Astrocyte (in vitro differentiated cells and primary cell): ENCODE data around the gene FANCD2. TPM values are rescaled to one million over a fixed set of nuclear protein-coding genes. Genes with fewer than 3 reads are reported as not detected.

Source experiments
- DNase-seq: peaks from one replicate; pipeline ENCODE4 v3.0.0-alpha.2; 2010; ENCODE audit warnings: low read depth
- FAIRE-seq: peaks from 2 replicates; lab custom pipeline; 2011; peaks lifted over from hg19 to GRCh38; lab: Jason Lieb, UNC
- H2AFZ ChIP-seq: 2 replicates; pipeline ENCODE4 v1.6.0; 2012; ENCODE audit warnings: low read depth, low read length, inconsistent platforms
- H3K27ac ChIP-seq: 2 replicates; pipeline ENCODE4 v1.5.1; 2011; ENCODE audit warnings: low read depth, low read length, inconsistent platforms
- H3K27me3 ChIP-seq: 2 replicates; pipeline ENCODE4 v1.6.0; 2011; ENCODE audit warnings: low read length, inconsistent platforms; ENCODE audit not compliant: insufficient read depth
- H3K36me3 ChIP-seq: 2 replicates; pipeline ENCODE4 v1.5.1; 2011; ENCODE audit warnings: low read length, inconsistent platforms; ENCODE audit not compliant: insufficient read depth
- H3K4me1 ChIP-seq: 2 replicates; pipeline ENCODE4 v1.5.1; 2011; ENCODE audit warnings: low read length, inconsistent platforms; ENCODE audit not compliant: insufficient read depth
- H3K4me2 ChIP-seq: 2 replicates; pipeline ENCODE4 v1.6.0; 2012; ENCODE audit warnings: low read length, inconsistent platforms
- H3K4me3 ChIP-seq: 2 replicates; pipeline ENCODE4 v1.5.1; 2011; ENCODE audit warnings: low read depth, mild to moderate bottlenecking, low read length, inconsistent platforms; ENCODE audit not compliant: insufficient read depth
- H3K79me2 ChIP-seq: 2 replicates; pipeline ENCODE4 v1.6.0; 2012; ENCODE audit warnings: mild to moderate bottlenecking, low read length, inconsistent platforms; ENCODE audit not compliant: insufficient read depth
- H3K9ac ChIP-seq: 2 replicates; pipeline ENCODE4 v1.6.0; 2012; ENCODE audit warnings: mild to moderate bottlenecking, low read length, inconsistent platforms
- H3K9me3 ChIP-seq: 2 replicates; pipeline ENCODE4 v1.5.1; 2012; ENCODE audit warnings: low read depth, mild to moderate bottlenecking, low read length, inconsistent platforms; ENCODE audit not compliant: insufficient read depth
- H4K20me1 ChIP-seq: 2 replicates; pipeline ENCODE4 v1.6.0; 2012; ENCODE audit warnings: low read length, inconsistent platforms; ENCODE audit not compliant: insufficient read depth
- H3K27ac Mint-ChIP-seq: one replicate; pipeline ENCODE4 v1.8.0; 2021; ENCODE audit warnings: mild to moderate bottlenecking, mixed read lengths; ENCODE audit not compliant: unreplicated experiment
- H3K27me3 Mint-ChIP-seq: one replicate; pipeline ENCODE4 v1.8.0; 2021; ENCODE audit warnings: low read depth, mixed read lengths; ENCODE audit not compliant: unreplicated experiment
- H3K36me3 Mint-ChIP-seq: one replicate; pipeline ENCODE4 v1.8.0; 2021; ENCODE audit warnings: low read depth, mixed read lengths; ENCODE audit not compliant: unreplicated experiment
- H3K4me1 Mint-ChIP-seq: one replicate; pipeline ENCODE4 v1.8.0; 2021; ENCODE audit warnings: low read depth, mixed read lengths; ENCODE audit not compliant: unreplicated experiment
- H3K4me3 Mint-ChIP-seq: one replicate; pipeline ENCODE4 v1.8.0; 2021; ENCODE audit warnings: mild to moderate bottlenecking, moderate library complexity, mixed read lengths; ENCODE audit not compliant: unreplicated experiment
- H3K9me3 Mint-ChIP-seq: one replicate; pipeline ENCODE4 v1.8.0; 2021; ENCODE audit warnings: mild to moderate bottlenecking, mixed read lengths; ENCODE audit not compliant: unreplicated experiment
- EZH2 ChIP-seq: IDR thresholded peaks from 2 replicates; pipeline ENCODE4 v1.6.1; 2012; ENCODE audit warnings: mild to moderate bottlenecking, low read length, inconsistent platforms; ENCODE audit not compliant: insufficient read depth
- total RNA-seq: library from RNA; stranded (reverse); gene quantifications from 2 replicates; pipeline ENCODE4 v1.2.1, GENCODE V29; 2021
- TF ChIP-seq, protein P1 (sequence below): IDR thresholded peaks from 2 replicates; pipeline ENCODE4 v1.5.1; 2011; ENCODE audit warnings: low read depth, mild to moderate bottlenecking, inconsistent platforms, low read length, moderate library complexity; ENCODE audit not compliant: insufficient read depth

Gene FANCD2
- total RNA-seq, 1 donor from 2014 or later, result 3.7 TPM

- Histone ChIP-seq H3K79me2 (no peaks in the 10 kb centered on the region), H3K4me2 (peak overlapping the region; percentile 83), H3K9ac (peak overlapping the region; percentile 52), H4K20me1 (no peaks in the 10 kb centered on the region), H3K27ac (no peak overlapping the region), H3K9me3 (no peaks in the 10 kb centered on the region), H3K4me3 (peak overlapping the region; percentile 57), H3K36me3 (peaks cover 2% of the 10 kb centered on the region), H2AFZ (peak overlapping the region; percentile 61), H3K27me3 (no peaks in the 10 kb centered on the region), H3K4me1 (peaks cover 20% of the 10 kb centered on the region)
- no peaks in the 10 kb centered on the region for H3K9me3 Mint-ChIP-seq
- TF ChIP-seq, protein P1, sequence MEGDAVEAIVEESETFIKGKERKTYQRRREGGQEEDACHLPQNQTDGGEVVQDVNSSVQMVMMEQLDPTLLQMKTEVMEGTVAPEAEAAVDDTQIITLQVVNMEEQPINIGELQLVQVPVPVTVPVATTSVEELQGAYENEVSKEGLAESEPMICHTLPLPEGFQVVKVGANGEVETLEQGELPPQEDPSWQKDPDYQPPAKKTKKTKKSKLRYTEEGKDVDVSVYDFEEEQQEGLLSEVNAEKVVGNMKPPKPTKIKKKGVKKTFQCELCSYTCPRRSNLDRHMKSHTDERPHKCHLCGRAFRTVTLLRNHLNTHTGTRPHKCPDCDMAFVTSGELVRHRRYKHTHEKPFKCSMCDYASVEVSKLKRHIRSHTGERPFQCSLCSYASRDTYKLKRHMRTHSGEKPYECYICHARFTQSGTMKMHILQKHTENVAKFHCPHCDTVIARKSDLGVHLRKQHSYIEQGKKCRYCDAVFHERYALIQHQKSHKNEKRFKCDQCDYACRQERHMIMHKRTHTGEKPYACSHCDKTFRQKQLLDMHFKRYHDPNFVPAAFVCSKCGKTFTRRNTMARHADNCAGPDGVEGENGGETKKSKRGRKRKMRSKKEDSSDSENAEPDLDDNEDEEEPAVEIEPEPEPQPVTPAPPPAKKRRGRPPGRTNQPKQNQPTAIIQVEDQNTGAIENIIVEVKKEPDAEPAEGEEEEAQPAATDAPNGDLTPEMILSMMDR, result no peak
- TF ChIP-seq EZH2, result no peak
- H3K27me3 Mint-ChIP-seq, result peaks cover 20% of the 10 kb centered on the region
- no peak for FAIRE-seq
- H3K4me3 Mint-ChIP-seq, result peak overlapping the region; percentile 69
- peaks cover 8% of the 10 kb centered on the region for H3K4me1 Mint-ChIP-seq
- H3K27ac Mint-ChIP-seq, result peak overlapping the region; percentile 18
- DNase-seq, result peak; percentile 30
- H3K36me3 Mint-ChIP-seq, result peaks cover 10% of the 10 kb centered on the region
Measured at GRCh38 chr3:10008588-10009344, 17.5 kb upstream of the FANCD2 start.

DNA sequence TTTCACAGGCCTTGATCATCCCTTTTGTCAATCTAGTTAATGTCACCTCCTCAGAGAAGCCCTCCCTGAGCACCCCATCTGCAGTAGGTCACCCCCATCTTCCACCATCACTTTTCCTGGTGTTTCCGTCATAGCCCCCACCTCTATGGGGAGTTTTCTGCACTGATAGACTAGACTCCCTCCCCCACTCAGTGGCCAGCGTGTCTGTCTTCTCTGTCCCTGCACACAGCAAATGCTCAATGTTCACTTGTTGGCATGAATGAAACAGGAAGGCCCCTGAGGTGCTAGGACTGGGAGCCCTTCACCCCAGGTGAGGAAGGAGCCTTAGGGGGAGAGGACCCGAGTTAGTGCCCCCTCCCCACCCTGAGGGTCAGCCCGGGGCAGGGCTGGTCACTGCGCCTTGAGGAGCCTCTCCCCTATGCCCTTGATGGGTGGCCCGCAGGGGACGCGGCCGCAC lies 15.8 kb upstream of the FANCD2 start:
- Histone ChIP-seq H3K36me3 (no peaks in the 10 kb centered on the region), H3K9me3 (no peaks in the 10 kb centered on the region), H3K27me3 (no peaks in the 10 kb centered on the region), H2AFZ (peak overlapping the region; percentile 72), H3K4me3 (peak overlapping the region; percentile 50), H3K4me2 (peak overlapping the region; percentile 94), H3K9ac (peak overlapping the region; percentile 72), H3K4me1 (peaks cover 26% of the 10 kb centered on the region), H4K20me1 (no peaks in the 10 kb centered on the region), H3K79me2 (no peaks in the 10 kb centered on the region), H3K27ac (no peak overlapping the region)
- Mint-ChIP-seq H3K4me3 (peak overlapping the region; percentile 79), H3K36me3 (peaks cover 6% of the 10 kb centered on the region), H3K4me1 (peaks cover 14% of the 10 kb centered on the region), H3K9me3 (no peaks in the 10 kb centered on the region), H3K27me3 (peaks cover 20% of the 10 kb centered on the region), H3K27ac (peak overlapping the region; percentile 1)
- no peak for TF ChIP-seq EZH2
- TF ChIP-seq, protein P1, result no peak
- no peak for DNase-seq
- no peak for FAIRE-seq
